NB4 (cell line): ENCODE data around the gene PLEKHM2.

Source experiments
- CTCF ChIP-seq: IDR thresholded peaks from one replicate; pipeline ENCODE4 v1.5.1; 2012; ENCODE audit warnings: low read depth, low read length
- MAX ChIP-seq: IDR thresholded peaks from 2 replicates; pipeline ENCODE4 v1.6.1; 2011; ENCODE audit warnings: low read depth, low read length
- POLR2A ChIP-seq: IDR thresholded peaks from 2 replicates; pipeline ENCODE4 v1.6.1; 2011; ENCODE audit warnings: mild to moderate bottlenecking; ENCODE audit not compliant: insufficient read length; ENCODE audit errors: extremely low read depth

GRCh38 chr1:15747378-15747777, 63.3 kb downstream of the PLEKHM2 start:
- TF ChIP-seq CTCF (no peak), POLR2A (no peak), MAX (no peak)
